Activated CD8-positive, alpha-beta memory T cell treated with anti-CD3 and anti-CD28 coated beads, Interleukin-2, amount 10 ng/mL, durations not matched to agents 7 days and 5 days (primary cell): ENCODE measurements around the gene TBC1D25. TPM values are rescaled to one million over a fixed set of nuclear protein-coding genes. Genes with fewer than 3 reads are reported as not detected.
"Not testable (repeated sequence)": the region's sequence is repeated elsewhere in the genome, so short reads cannot be mapped to it uniquely, and the experiment has no call there.

Source experiments
- ATAC-seq: fragments of 150-1000 bp; cut with Tn5 transposase; one replicate; pipeline ENCODE4 v1.10.0; 2021; ENCODE audit warnings: moderate library complexity
- CTCF ChIA-PET: fragments of 350-600 bp; sonication (Branson Sonifier 250); formaldehyde crosslinking; loops from one replicate; lab custom pipeline; 2021; ENCODE audit warnings: antibody characterized with exemption; lab: Charles Lee
- DNase-seq: peaks from one replicate; pipeline ENCODE4 v3.0.0-alpha.2; 2020
- H3K27ac Mint-ChIP-seq: one replicate; pipeline ENCODE4 v1.8.0; 2021; ENCODE audit warnings: mild to moderate bottlenecking, mixed read lengths
- H3K27me3 Mint-ChIP-seq: one replicate; pipeline ENCODE4 v1.8.0; 2021; ENCODE audit warnings: mixed read lengths
- H3K36me3 Mint-ChIP-seq: one replicate; pipeline ENCODE4 v1.8.0; 2021; ENCODE audit warnings: mild to moderate bottlenecking, mixed read lengths
- H3K4me1 Mint-ChIP-seq: one replicate; pipeline ENCODE4 v1.8.0; 2021; ENCODE audit warnings: mixed read lengths
- H3K4me3 Mint-ChIP-seq: one replicate; pipeline ENCODE4 v1.8.0; 2021; ENCODE audit warnings: mild to moderate bottlenecking, moderate library complexity, mixed read lengths
- H3K9me3 Mint-ChIP-seq: one replicate; pipeline ENCODE4 v1.8.0; 2022; ENCODE audit warnings: low read depth, mixed read lengths
- total RNA-seq, 2 experiments: library from RNA; stranded (reverse); gene quantifications; one replicate each; pipeline ENCODE4 v1.2.3, GENCODE V29; 2021

Gene TBC1D25
- total RNA-seq, 2 experiments from 2014 or later: 23.2 to 26.3 TPM

DNA sequence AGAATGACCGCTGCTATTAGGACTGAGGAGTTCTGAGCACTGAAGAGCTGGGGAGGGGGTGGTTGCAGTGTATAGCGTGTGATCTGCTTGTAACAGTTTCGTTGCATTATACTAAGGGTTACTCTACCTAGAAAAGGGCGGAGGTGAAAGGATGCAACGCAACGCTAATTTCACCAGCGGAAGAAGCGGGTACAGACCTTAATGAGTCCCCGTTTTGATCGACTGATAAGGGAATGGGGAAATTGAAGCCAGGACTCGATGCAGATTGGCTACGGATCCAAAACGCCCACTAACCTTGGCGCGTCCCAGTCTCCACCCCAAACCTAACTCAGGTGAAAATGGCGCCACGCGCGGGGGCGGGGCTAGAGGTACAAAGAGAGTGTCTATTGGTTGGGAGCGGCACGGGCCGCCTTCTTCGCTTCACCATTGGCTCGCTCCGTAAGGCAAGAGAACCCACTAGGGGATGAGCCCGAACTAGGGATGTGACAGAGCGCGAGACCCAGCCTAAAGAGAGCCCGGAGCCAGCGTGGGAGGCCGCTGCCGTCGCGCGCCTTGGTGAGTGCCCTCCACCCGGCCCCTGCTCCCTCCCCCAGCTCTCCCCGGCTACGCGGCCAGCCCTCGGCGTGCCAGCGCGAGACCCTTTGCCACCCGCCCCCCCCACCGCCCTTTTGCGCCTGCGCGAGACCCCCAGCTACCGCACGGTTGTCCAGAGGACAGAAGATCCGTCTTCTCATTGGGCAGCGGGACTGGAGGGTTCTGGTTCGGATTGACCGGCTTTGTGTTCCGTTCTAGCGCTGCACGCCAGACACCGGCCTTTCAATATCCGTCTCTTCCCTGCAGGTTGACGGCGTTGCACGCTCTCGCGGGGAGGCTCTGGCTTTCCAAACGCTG, 17.9 kb upstream of the TBC1D25 start, which contains the start of gene EBP:
TSS of gene EBP (plus strand) at position 456 of the 891 bp plus-strand sequence. CDS start 1,964 bp downstream, outside the sequence.
- H3K4me1 Mint-ChIP-seq: peaks cover 43% of the 10 kb centered on the region
- DNase-seq: peak; percentile 97
- peak within 1 kb of the TSS; percentile 93 for H3K4me3 Mint-ChIP-seq
- H3K27ac Mint-ChIP-seq: peak within 1 kb of the TSS; percentile 93
- CTCF ChIA-PET: interaction anchor here (2.0 kb wide), 1 partner anchor 18 kb away, joined by 6 read pairs; the partner anchor contains the start of gene TBC1D25
- no peaks in the 10 kb centered on the region for H3K27me3 Mint-ChIP-seq
- H3K9me3 Mint-ChIP-seq: no peaks in the 10 kb centered on the region
- peak; percentile 93 for ATAC-seq
- H3K36me3 Mint-ChIP-seq: peaks cover 25% of the 10 kb centered on the region

GRCh38 chrX:48522291-48522690, 17.2 kb upstream of the TBC1D25 start:
- peaks cover 39% of the 10 kb centered on the region for H3K4me1 Mint-ChIP-seq
- H3K9me3 Mint-ChIP-seq: no peaks in the 10 kb centered on the region
- H3K27me3 Mint-ChIP-seq: no peaks in the 10 kb centered on the region
- H3K36me3 Mint-ChIP-seq: peaks cover 29% of the 10 kb centered on the region
- ATAC-seq: no peak
- peak overlapping the region; percentile 93 for H3K4me3 Mint-ChIP-seq
- CTCF ChIA-PET: interaction anchor here (2.0 kb wide), 1 partner anchor 17 kb away, joined by 6 read pairs; the partner anchor contains the start of gene TBC1D25
- no peak for DNase-seq
- peak overlapping the region; percentile 93 for H3K27ac Mint-ChIP-seq

GRCh38 chrX:48523682-48524081, 15.8 kb upstream of the TBC1D25 start:
- ATAC-seq: no peak
- CTCF ChIA-PET: no interaction called here
- Mint-ChIP-seq H3K9me3 (no peaks in the 10 kb centered on the region), H3K27ac (peak overlapping the region; percentile 61), H3K4me3 (peak overlapping the region; percentile 93), H3K36me3 (peaks cover 43% of the 10 kb centered on the region), H3K4me1 (peaks cover 46% of the 10 kb centered on the region), H3K27me3 (no peaks in the 10 kb centered on the region)
- DNase-seq: no peak

DNA sequence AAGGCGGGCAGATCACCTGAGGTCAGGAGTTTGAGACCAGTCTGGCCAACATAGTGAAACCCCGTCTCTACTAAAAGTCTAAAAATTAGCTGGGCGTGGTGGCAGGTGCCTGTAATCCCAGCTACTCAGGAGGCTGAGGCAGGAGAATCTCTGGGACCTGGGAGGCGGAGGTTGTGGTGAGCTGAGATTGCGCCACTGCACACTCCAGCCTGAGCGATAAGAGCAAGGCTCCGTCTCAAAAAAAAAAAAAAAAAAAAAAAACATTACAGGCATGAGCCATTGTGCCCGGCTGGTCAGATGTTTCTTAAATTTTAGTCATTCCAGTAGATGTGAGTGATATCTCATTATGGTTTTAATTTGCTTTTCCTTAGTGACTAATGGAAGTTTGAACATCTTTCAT, 13.7 kb upstream of the TBC1D25 start:
- peak overlapping the region; percentile 15 for H3K4me3 Mint-ChIP-seq

GRCh38 chrX:48530736-48531135, 8.8 kb upstream of the TBC1D25 start:
- peaks cover 42% of the 10 kb centered on the region for H3K4me1 Mint-ChIP-seq
- peaks cover 34% of the 10 kb centered on the region for H3K36me3 Mint-ChIP-seq
- DNase-seq (no peak), ATAC-seq (no peak)
- H3K4me3 Mint-ChIP-seq: no peak overlapping the region
- H3K27ac Mint-ChIP-seq: peak overlapping the region; percentile 83
- CTCF ChIA-PET: interaction anchor here (1.3 kb wide), 1 partner anchor 20 kb away, joined by 3 read pairs; no protein-coding TSS in a partner anchor
- H3K9me3 Mint-ChIP-seq: no peaks in the 10 kb centered on the region
- no peaks in the 10 kb centered on the region for H3K27me3 Mint-ChIP-seq

More for the DNA sequence above, 13.7 kb upstream of the TBC1D25 start:
- H3K27me3 Mint-ChIP-seq, H3K9me3 Mint-ChIP-seq, ATAC-seq, DNase-seq, H3K27ac Mint-ChIP-seq: not testable (repeated sequence)
- peaks cover 41% of the 10 kb centered on the region for H3K36me3 Mint-ChIP-seq
- CTCF ChIA-PET: interaction anchor here (2.6 kb wide), 1 partner anchor 14 kb away, joined by 8 read pairs; the partner anchor contains the start of gene TBC1D25
- H3K4me1 Mint-ChIP-seq: peaks cover 37% of the 10 kb centered on the region

DNA sequence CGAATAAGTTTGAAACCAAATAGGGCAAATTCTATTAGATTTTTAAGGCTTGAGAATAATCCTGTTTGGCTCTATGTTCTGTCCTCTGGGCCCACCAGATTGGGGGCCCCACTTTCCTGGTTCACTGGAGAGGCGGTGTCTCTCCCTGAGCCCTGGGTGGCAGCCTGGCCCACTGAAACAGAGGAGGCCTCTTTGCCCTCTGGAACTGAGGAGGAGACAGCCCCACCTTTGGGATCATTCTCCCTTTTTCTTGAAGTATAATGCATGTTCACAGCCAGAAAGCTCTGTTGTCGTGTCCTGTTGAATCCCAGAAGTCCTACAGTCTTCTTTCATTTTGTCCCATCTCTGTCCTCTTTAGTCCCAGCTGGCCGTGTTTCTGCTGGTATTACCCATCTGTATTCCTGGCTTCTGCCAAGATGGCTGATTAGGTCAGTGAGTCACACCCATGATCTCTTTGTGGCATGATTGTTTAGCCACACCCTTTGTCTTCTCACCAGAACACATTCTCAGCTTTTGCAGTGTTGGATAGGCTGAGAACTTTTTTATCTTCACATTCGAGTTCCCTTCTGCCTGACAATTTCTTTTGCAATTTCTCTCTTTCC, 8.1 kb upstream of the TBC1D25 start:
- peak; percentile 46 for DNase-seq
- Mint-ChIP-seq H3K4me3 (no peak overlapping the region), H3K4me1 (peaks cover 38% of the 10 kb centered on the region), H3K27me3 (no peaks in the 10 kb centered on the region), H3K27ac (peak overlapping the region; percentile 83), H3K36me3 (peaks cover 29% of the 10 kb centered on the region), H3K9me3 (no peaks in the 10 kb centered on the region)
- peak; percentile 74 for ATAC-seq
- CTCF ChIA-PET: interaction anchor here (1.3 kb wide), 1 partner anchor 21 kb away, joined by 3 read pairs; no protein-coding TSS in a partner anchor

DNA sequence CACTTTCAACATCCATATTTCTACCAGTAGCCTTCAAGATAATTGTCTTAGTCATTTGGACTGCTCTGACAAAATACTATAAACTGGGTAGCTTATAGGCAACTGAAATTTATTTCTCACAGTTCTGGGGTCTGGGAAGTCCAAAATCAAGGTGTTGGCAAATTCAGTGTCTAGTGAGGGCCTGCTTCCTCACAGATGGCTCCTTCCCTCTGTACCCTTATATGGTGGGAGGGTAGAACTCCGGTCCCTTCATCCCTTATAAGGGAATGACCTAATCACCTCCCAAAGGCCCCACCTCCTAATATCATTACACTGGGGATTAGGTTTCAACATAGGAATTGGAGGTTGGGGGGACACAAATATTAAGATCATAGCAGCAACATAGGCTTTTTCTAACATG, 7.4 kb upstream of the TBC1D25 start:
- no peak for DNase-seq

GRCh38 chrX:48533165-48533564, 6.3 kb upstream of the TBC1D25 start:
- CTCF ChIA-PET: no interaction called here
- ATAC-seq (no peak), DNase-seq (no peak)
- peaks cover 15% of the 10 kb centered on the region for H3K36me3 Mint-ChIP-seq
- H3K27ac Mint-ChIP-seq: peak overlapping the region; percentile 5
- peaks cover 31% of the 10 kb centered on the region for H3K4me1 Mint-ChIP-seq
- H3K4me3 Mint-ChIP-seq: no peak overlapping the region
- H3K27me3 Mint-ChIP-seq: no peaks in the 10 kb centered on the region
- no peaks in the 10 kb centered on the region for H3K9me3 Mint-ChIP-seq

More for the DNA sequence above, 7.4 kb upstream of the TBC1D25 start:
- Mint-ChIP-seq H3K27ac (peak overlapping the region; percentile 83), H3K4me3 (no peak overlapping the region), H3K9me3 (no peaks in the 10 kb centered on the region), H3K27me3 (no peaks in the 10 kb centered on the region), H3K36me3 (peaks cover 24% of the 10 kb centered on the region), H3K4me1 (peaks cover 33% of the 10 kb centered on the region)
- ATAC-seq: no peak
- CTCF ChIA-PET: no interaction called here

- no peak for DNase-seq
- no peaks in the 10 kb centered on the region for H3K9me3 Mint-ChIP-seq
- H3K36me3 Mint-ChIP-seq: peaks cover 12% of the 10 kb centered on the region
- peak overlapping the region; percentile 83 for H3K4me3 Mint-ChIP-seq
- CTCF ChIA-PET: interaction anchor here (0.7 to 2.3 kb wide), 14 partner anchors 13 to 373 kb away, joined by 3 to 16 read pairs (median 4); partner anchors contain the start of genes EBP, FTSJ1, PORCN and RBM3
- peaks cover 28% of the 10 kb centered on the region for H3K4me1 Mint-ChIP-seq
- no peaks in the 10 kb centered on the region for H3K27me3 Mint-ChIP-seq
- peak overlapping the region; percentile 98 for H3K27ac Mint-ChIP-seq
- ATAC-seq: no peak
Measured at GRCh38 chrX:48538641-48539344, 721 bp upstream of the TBC1D25 start.

DNA sequence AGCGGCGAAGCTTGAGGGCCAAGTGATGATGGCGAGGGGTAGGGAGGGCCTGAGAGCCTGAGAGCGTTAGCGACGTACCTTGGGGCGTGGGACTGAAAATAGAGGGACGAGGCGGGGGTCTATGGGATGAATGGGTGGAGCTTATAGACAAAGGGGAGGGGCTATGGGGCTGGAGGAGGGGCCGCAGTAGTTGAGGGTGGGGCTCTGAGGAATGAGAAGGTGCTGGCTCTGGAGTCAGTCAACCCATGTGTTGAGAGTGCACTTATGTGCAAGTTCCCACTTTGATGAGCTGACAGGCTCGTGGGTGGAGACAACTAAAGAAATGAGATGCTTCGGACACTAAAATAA, 488 bp downstream of the TBC1D25 start:
- H3K4me1 Mint-ChIP-seq: peaks cover 25% of the 10 kb centered on the region
- DNase-seq (peak; percentile 74), ATAC-seq (peak; percentile 60)
- H3K27ac Mint-ChIP-seq: peak overlapping the region; percentile 98
- no peaks in the 10 kb centered on the region for H3K27me3 Mint-ChIP-seq
- H3K9me3 Mint-ChIP-seq: no peaks in the 10 kb centered on the region
- CTCF ChIA-PET: interaction anchor here (0.5 to 2.3 kb wide), 17 partner anchors 8 to 540 kb away, joined by 3 to 16 read pairs (median 4); partner anchors contain the start of genes EBP, FTSJ1, PORCN and RBM3
- peak overlapping the region; percentile 83 for H3K4me3 Mint-ChIP-seq
- peaks cover 16% of the 10 kb centered on the region for H3K36me3 Mint-ChIP-seq

DNA sequence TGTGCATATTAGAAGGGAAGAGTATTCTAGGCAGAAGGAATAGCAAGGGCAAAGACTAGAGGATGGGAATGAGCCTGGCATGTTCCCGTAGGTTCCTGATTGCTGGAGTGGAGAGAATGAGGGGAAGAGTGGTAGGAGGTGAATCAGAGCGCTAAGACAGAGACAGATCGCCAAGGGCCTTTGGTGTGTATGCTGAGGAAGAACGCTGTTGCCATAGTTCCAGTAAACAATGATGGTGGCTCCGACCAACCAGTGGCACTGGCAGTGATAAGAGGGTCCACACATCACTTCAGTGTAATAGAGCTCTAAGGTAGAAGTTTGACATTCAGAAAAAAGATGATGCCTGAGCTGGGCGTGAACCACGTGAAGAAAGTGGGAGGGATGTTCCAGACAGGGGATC, 966 bp downstream of the TBC1D25 start:
- DNase-seq (peak; percentile 41), ATAC-seq (no peak)
- Mint-ChIP-seq H3K36me3 (peaks cover 16% of the 10 kb centered on the region), H3K27me3 (no peaks in the 10 kb centered on the region), H3K27ac (peak overlapping the region; percentile 98), H3K4me1 (peaks cover 23% of the 10 kb centered on the region), H3K9me3 (no peaks in the 10 kb centered on the region), H3K4me3 (peak overlapping the region; percentile 83)
- CTCF ChIA-PET: interaction anchor here (0.8 to 2.3 kb wide), 12 partner anchors 10 to 540 kb away, joined by 3 to 16 read pairs (median 6); partner anchors contain the start of genes EBP, FTSJ1, PORCN and RBM3

DNA sequence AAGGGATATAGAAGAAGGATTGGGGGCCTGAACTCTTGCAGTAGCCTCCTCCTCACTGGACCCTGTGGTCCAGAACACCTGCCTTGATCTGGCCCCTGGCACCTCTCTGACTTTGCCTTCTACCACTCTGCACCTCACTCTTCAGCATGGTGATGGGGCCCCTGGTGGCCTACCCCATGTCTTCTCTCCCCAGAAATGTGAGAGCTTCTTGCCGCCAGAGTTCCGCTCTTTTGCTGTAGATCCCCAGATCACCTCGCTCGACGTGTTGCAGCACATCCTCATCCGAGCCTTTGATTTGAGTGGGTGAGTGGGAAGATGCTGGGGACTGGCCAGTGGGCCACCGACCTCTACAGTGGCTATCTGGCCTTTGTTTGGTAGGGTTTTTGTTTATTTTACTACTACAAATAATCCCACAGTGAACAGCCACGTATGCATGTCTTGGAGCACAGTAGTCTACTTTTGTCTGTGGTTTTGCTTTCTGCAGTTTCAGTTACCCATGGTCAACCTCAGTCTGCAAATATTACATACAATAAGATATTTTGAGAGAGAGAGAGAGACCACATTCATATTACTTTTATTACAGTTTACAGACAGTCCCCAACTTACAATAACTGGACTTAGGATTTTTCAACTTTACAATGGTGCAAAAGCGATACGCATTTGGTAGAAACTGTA, 1.8 kb downstream of the TBC1D25 start:
- Mint-ChIP-seq H3K9me3 (no peaks in the 10 kb centered on the region), H3K27me3 (no peaks in the 10 kb centered on the region), H3K27ac (peak overlapping the region; percentile 98), H3K4me3 (peak overlapping the region; percentile 83), H3K4me1 (peaks cover 23% of the 10 kb centered on the region), H3K36me3 (peaks cover 16% of the 10 kb centered on the region)
- CTCF ChIA-PET: no interaction called here
- ATAC-seq: no peak
- DNase-seq: peak; percentile 51
